NCI-H2227 (cell line): ENCODE data around the gene TRA2B.

Experiments used
- DNase-seq: peaks from one replicate; lab custom pipeline; 2025; ENCODE audit not compliant: unreplicated experiment; lab: John Stamatoyannopoulos, UW

Gene TRA2B

DNA sequence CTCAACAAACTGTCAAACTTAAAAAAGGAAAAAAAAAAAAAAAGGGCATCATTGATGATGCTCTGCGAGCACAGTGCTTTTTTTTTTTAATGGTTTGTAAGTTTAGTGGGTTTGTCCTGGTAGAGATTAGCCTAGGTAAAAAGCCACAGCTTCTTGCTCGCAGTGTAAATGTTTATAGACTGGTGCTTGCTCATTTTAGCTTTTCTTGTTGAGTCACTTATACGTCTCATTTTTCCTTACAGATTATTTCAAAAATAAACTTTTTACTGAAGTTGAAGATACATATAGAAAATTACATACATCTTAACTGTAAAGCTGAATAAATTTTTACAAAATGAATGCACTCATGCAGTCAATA lies 16.5 kb upstream of the TRA2B start:
- DNase-seq = no peak

DNA sequence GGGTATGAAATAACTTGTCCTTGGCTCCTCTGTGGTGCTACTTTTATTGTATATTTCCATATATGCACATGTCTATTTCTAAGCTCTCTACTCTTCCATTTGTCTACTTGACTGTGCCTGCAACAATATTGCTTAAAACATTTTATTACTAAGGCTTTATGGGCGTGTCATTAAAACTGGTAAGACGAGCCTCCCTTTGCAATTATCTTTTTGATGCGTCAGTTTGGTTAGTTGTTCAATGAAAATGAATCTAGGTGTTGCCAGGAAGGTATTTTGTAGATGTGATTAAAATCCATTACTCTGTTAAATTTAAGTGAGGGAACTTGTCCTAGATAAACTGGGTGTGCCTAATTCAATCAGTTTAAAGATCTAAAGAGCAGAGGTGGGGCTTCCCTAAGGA lies 12.9 kb upstream of the TRA2B start:
- DNase-seq = no peak

DNA sequence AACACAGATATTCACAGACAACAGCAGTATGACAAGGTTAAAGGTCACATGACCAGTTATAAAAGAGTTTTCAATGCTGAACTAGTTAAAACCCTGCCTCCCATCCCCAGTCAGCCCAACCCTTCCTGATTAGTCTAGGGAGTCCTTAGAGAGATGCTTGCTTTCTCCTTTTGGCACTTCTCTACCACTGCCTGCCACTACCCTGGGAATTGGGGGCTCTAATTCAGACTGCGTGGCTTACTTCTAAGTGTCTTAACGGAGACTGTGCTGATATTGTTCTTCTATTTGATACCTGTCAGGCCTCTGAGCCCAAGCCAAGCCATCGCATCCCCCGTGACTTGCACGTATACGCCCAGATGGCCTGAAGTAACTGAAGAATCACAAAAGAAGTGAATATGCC lies 11.7 kb upstream of the TRA2B start:
- DNase-seq = no peak

DNA sequence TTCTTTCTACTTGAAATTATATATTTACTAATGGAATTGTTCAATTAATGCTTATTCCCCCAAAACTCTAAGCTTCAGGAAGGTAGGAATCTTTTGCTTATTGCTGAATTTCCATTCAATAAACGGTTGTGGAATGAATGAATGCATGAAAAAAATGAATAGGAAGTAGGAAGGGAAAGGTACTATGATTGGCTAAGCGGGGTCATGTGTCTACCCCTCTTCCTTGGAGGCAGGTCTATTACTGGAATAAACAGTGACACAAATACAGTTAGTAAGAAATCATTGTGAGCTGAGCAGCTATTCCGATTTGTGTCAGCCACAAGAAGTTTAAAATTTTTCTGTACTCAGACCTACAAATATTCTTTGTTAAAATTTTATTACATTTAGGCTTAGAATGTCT lies 10.5 kb upstream of the TRA2B start:
- no peak for DNase-seq

DNA sequence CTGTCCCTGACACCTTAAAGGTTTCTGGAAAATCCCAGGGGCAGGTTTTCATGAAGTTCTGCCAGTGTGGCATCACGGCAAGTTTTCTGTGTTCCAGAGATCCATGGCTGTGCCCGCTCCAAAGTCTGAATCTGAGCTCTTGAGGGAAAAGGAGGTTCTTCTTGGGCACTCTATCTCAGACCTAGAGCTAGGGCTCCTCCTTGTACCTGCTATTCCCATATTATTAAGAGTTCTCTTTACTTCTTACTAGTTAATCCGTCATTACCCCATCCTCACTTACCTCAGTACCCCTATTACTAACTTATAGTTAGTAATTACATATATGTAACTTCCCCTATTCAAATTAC lies 5.9 kb upstream of the TRA2B start:
- no peak for DNase-seq

DNA sequence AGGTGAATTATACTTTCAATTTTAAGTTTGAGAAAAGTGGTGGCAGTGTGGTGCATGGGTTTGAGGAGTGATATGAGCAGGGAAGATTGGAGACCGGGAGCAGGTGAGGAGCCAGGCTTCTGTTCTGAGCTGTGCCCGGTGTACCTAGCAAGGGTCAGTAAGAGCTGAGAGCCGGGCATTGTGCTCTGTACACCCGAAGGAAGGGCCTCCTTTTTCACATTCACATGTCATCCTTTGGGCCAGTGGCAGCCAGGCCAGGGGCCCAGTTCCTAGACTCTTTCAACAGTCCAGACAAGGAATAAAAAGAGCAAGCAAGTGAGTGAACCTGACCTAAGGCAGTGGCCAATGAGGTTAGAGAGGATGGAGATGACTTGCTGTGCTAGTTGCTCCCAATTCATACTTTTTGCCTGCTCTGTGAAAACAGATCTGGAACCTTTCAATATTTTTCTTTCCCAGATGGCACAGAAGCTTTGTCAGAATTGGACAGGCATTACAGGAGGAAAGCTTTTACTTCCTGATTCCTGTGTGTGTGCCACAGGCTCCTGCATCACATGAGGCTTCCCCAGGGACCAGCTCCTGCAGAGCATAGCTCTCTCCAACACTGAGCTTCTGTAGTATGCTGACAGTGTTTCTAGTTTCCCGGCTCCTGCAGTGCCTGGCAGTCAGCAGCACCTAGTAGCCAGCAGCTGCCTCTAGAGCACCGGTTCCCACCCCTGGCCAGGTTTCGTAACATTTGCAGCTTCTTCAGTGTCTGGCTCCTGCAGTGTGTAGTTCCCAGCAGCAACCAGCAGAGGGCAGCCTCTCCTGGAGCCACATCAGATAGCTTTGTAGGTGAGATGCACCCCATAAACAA lies 5.3 kb upstream of the TRA2B start:
- DNase-seq = peak; percentile 80

DNA sequence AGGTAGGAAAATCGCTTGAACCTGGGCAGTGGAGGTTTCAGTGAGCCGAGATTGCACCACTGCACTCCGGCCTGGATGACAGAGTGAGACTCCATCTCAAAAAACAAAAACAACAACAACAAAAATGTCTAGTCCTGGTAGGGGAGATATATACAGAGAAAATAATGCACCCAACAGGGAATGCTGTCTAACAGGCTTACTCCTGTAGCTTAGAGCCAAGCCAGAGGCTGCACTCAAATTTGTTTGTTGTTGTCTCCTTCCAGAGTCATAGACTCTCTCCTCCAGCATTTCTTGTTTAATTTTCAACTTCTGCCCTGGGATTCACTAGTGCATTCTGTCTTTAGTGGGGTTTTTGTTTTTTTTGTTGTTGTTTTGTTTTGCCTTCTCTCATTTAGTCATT lies 4.6 kb upstream of the TRA2B start:
- no peak for DNase-seq

DNA sequence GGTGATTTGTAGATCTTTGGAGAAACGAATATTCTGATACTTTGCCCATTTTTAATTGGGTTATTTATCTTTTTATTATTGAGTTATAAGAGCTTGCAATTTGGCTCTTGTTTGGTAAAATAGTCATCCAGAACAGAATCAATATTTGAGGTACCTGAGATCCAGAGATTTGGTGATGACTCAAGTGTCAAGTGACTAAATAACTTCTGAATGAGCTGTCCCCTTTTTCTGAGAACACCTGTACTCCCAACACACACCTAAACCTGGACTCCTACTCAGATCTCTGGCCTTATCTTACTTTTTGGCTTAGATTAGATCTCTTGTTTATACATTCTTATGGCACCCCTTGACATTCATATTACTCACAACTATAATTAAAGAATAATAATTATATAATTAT lies 3.1 kb upstream of the TRA2B start:
- DNase-seq = no peak

DNA sequence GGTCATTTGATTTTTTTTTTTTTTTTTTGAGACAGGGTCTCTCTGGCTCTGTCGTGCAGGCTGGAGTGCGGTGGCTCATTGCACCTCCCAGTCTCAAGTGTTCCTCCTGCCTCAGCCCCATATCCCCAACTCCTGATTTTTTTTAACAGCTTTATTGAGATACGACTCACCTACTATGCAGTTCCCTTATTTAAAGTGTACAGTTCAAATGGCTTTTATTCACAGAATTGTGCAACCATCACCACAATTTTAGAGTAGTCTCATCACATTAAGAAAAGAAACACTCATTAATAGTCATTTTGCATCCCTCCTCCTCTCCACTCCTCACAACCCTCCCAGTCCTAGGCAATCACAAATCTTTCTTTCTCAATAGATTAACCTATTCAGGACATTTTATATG lies 1.9 kb upstream of the TRA2B start:
- no peak for DNase-seq

DNA sequence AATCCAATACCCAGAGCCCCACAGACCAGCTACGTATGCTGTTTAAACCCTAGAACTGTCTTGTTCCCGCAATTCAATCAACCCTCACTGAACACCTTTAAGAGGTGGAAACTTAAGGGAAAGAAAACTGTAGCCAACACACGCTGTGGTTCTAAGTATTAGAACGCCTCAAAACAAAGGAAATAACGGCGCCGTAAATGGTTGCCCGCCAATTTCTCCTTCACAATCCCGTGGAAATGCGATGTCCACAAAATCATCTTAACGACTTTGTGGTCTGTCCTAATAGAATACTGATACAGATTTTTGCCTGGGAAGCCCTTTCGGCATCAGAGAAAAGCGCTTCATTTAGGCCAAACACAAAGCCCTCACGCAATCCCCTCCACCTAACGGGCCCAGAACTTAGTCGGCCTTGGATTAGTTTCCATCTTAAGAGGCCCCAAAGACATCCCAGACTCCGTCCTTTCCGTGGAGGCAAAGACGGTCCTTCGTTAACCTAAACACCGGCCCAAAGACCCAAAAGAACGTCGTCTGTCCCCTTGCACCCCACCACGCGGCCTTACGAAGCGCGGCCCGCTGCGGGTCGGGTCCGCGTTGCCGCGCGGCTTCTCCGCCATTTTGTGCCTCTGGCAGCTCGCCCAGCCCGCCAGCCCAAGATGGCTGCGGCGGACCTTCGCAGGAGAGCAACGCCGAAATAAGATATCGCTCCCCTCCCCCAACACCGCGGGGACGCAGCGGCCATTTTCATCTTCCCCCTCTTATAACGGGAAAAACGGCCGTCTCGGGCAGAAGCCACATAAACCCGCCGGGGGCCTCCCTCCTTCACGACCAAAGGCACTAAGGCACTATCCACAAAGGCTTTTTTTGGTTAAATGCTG lies 763 bp downstream of the TRA2B start:
- DNase-seq = peak; percentile 95

DNA sequence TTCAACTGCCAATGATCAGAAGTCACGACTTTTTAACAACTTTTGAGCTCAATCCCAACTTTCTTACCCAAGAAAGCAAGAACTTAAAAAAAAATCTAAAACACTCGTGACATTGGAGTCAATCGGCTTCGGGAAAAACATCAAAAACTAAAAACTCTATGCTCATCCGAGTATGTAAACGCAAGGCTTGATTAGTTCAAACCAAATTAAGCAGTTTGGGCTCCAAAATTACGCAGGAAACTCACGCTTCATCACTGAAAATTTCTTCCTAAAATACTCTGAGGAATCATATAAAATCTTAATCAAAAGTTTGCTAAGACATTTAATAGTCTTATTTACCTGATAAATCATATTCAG lies 1.6 kb downstream of the TRA2B start:
- DNase-seq = no peak

DNA sequence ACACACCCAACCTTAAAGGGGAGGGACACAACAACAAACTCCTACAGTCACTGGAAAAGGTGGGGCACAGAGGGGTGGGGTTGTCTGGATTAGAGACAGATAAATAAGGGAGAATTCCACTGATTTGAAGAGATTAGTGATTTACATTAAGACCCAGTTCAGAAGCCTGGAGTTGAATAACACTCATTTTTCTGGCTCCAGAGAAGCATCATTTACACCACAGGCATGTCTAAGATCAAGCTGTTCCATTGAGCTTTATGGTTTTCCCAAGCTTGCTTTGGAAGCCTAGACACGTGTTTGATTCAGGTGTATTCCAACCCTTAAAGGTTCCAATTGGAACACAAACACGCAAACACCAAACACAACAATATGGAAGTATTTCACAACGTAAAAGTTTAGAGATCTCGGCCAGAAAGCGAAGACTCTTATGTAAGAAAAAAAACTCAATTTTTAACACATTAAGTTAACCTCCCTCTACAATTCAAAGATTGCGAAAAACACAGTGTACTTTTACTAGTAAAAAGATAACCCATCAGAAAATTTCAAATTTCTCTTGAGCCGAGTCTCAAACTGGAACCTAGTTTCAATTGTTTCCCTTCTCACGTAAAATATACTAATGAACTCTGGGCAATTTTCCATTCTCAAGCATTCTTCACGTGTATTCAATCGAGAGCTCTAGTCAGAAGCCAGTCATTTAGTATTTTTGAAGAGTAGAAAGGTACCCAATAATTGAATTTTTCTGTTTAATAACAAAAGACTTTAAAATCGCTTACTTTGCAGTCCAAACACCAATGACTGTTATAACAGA lies 2.1 kb downstream of the TRA2B start:
- DNase-seq = no peak

DNA sequence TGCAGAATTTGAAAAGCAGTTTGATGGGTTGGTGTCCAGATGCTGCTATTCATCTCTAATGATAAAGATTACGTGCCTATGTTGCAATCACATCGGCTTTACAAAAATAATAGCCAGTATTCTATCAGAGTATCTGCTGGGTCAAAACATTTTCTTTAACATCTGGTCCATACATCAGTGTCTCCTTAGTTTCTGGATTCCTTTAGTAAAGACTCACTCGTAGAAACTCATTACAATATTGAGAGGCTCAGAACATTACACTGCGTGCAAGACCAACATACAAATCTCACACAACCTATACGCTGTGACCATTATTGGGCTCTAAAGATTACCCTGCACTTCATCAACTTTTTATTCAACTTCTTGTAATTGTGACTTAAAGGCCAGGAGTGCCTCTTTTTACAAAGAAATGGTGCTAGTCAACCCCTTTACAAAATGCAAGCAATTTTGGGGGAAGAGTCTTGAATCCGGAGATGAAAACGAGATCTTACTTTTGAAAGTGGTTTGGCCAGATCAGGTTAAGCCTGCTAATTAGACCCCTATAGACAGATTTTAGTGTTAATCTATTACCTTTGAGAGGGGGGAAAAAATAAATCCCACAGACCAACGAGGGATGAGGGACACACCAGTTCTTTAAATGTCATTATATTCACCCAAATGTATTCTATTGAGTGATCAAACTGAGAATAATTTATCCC lies 2.9 kb downstream of the TRA2B start:
- DNase-seq = no peak

DNA sequence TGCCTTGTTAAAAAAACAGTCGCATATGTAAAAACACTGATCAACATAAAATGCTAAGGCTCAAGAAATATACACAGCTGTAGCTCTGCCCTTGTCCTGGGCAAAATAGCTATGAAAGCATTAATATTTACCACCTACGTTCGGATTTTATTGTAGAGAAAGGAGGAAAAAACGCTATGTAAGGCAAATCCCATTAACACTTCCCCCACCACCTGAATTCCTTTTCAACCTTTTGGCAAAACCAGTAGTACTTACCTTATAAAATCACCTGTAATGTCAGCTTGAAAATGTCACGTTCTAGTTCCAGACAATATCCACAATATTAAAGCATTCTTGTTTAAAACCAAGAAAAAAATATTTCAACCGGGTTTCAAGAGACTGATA lies 3.6 kb downstream of the TRA2B start:
- DNase-seq = no peak

DNA sequence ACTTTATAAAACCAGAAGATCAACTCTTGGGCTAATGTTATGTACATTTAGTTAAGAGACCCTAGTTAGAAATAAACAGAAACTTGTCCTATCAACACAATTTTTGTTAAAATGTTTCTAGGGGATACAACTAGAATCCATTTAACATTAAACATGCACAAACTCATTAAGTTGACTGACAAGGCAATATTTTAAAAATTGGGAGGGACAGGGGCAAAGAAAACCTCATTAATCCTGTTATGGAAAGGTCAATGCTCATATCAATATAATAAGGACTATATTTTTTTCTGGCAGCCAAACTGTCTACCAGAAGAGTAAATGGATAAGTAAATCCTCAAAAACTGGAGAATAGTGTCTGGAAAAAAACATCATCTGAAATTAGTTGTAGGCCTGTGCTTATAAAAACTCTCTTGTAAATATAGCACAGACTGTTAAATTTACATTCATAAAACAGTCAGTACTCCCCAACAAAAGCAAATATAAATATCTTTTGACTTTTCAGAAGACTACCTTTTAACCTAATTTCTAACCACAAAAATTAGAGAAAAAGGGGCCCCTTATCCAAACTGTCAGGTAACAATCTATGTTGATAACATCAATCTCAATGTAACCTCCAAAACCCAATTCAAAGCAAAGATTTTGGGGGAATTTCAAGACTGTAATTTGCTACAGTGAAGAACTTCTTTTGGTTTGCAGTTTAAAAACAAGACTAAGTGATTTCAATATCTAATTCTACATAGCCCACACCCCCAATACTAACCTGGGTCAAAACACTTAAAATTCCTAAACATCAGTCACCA lies 4.2 kb downstream of the TRA2B start:
- no peak for DNase-seq

DNA sequence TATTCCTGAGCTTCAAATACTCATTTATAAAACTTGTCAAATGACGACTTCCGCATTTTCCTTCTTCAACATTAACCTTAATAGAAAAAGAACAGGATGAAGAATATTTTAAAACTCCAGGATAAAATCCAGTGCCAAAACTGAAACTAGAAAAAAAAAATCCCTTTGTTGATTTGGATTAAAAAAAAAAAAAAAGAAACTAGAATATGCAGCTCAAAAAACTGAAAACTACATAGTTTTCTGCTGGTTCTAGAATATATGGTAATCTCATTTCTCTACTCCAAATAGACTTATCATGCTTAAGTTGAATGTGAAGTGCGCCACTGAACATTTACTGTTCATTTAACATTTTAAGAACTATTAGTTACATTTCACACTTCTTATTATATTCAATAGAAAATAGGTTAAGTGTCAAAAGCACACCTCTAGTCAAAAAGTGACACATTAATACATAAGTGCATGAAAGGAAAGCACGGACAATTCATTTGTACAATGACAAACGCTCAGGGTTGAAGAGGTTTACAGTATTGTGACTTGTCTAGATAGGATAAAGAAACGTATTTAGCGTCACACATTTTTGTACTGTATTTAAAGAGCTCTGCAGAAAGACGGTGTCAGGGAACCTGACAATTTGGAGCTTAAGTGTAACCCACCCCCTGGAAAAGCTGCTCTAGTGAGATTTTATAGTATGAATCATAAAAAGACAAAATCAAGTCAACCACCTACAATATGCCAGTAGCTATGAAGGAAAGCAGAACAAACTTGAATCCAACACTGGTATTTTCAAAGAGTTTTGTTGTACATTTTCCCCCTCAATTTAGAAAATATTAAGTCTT lies 5.8 kb downstream of the TRA2B start:
- no peak for DNase-seq

DNA sequence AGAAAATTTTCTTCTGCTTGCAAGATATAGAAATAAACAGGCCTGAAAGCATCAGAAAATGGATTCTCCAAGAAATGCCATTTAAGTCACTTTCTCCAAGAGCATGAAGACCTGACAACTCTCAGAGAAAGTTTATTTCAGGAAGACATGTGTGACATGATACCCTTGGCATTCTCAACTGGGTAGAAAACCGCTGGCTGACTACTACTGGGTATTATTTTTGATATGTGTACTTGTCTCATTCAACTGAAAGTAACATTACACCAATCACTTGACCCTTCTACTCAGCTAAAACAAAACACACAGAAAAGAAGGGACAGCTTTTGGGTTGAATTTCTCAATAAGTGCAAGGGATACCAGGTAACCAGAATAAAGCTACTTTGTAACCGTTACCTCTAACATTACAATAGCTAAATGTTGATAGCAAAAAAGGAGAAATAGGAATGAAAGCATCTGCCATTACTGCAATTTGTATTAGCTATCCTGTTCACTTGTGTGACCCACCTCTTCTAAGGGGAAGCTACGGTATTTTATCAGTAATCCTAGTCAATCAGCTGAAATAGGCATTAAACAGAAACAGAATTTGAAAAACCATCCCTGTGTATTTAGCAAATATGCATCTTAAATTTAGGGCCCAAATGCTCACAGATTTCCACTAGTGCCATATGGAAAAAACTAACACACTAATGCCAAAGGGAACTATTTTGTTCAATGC lies 7.3 kb downstream of the TRA2B start:
- no peak for DNase-seq

DNA sequence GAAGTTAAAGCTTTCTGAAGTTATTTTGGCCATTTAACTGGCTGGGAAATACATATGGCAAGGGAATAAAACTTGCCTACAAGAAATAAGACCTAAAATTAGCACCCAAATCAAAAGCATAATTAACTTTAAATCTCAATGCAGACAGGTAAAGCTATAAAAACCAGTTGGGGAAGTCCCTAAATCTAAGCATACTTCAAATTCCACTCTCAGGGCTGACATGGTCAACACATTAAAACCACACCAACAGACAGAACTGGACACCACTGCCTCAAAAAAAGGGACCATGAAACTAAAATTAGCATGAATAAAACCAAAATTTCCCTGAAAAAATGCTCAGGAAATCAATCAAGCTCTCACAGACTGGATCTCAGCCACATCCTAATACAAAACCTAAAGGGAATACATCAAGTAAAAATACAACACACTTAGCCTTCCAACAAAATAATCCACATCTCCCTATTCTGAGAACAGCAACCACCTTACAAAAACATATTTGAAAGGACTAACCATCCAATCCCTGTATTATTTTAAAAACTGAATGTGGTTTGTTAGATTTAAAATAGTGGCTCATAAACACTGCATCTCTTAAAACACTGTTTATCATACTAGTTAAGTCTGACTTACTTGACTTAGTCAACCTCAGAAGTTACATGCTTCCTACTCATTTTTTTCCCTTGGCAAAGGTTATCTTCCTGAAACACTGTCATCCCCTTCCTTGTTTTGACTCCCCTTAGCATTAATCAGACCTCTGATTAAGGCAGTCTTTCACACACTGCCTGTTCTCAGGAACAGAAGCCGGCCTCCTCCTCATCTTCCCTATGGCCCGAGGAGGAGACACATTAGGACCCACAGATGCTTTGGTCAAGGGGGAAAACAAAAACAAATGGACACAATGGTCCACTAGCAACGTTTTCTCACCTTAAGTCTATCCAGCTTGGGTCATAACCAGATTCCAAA lies 8.3 kb downstream of the TRA2B start:
- DNase-seq = no peak
